Transverse colon (tissue), 4 donors: ENCODE data around the gene DARS1. TPM values are rescaled to one million over a fixed set of nuclear protein-coding genes. Genes with fewer than 3 reads are reported as not detected.
A peak's percentile ranks its signal among the peaks of the same experiment; 100 is the strongest.

Source experiments
- DNase-seq: peaks from one replicate; pipeline ENCODE4 v3.0.0-alpha.2; 2019
- H3K27ac ChIP-seq, 4 donors: fragments of 200-600 bp; sonication (generic); 2 replicates each; pipeline ENCODE4 v1.5.1; 2016 to 2018; ENCODE audit warnings: inconsistent platforms in 4 of 4
- H3K27me3 ChIP-seq: fragments of 200-600 bp; sonication (generic); 2 replicates; pipeline ENCODE4 v1.5.1; 2017; ENCODE audit warnings: inconsistent platforms
- H3K36me3 ChIP-seq, 4 donors: fragments of 200-600 bp; sonication (generic); 2 replicates each; pipeline ENCODE4 v1.5.1; 2017 to 2019; ENCODE audit warnings: inconsistent platforms in 4 of 4
- H3K4me1 ChIP-seq, 4 donors: fragments of 200-600 bp; sonication (generic); 2 replicates each; pipeline ENCODE4 v1.5.1; 2017 to 2020; ENCODE audit warnings: inconsistent platforms in 4 of 4
- H3K4me3 ChIP-seq, 4 donors: fragments of 200-600 bp; sonication (generic); 1 replicate in 1 of 4; 2 replicates in 3 of 4; pipeline versions ENCODE4 v1.5.1 to v1.6.1; 2017 to 2019; ENCODE audit warnings: inconsistent platforms in 4 of 4
- H3K9me3 ChIP-seq, 2 donors: fragments of 200-600 bp; sonication (generic); 2 replicates each; pipeline ENCODE4 v1.5.1; 2017 to 2019; ENCODE audit warnings: inconsistent platforms in 2 of 2
- EP300 ChIP-seq: sonication (generic); formaldehyde crosslinking; IDR thresholded peaks from one replicate; pipeline ENCODE4 v1.6.1; 2017; ENCODE audit warnings: antibody characterized with exemption, low read depth
- POLR2A ChIP-seq: fragments of 450-650 bp; IDR thresholded peaks from one replicate; pipeline ENCODE4 v1.6.1; 2016; ENCODE audit warnings: antibody characterized with exemption, mild to moderate bottlenecking, moderate library complexity
- POLR2AphosphoS5 ChIP-seq, 3 donors: sonication (generic); formaldehyde crosslinking; IDR thresholded peaks; one replicate each; pipeline ENCODE4 v1.6.1; 2016; ENCODE audit warnings: antibody characterized with exemption in 3 of 3
- WGBS, 2 donors: methylation state at CpG; one replicate each; pipeline ENCODE4 v1.1.5; 2018; ENCODE audit warnings: low coverage in 1 of 2; 5-methylcytosine and 5-hydroxymethylcytosine counted together
- in situ Hi-C, 4 donors: fragments of 200-750 bp; cut with MboI; loops; one replicate each; pipeline versions ENCODE4 v1.15.0 to v1.15.1; 2017; ENCODE audit warnings: low sequenced_read_pairs in 3 of 4, low pct_ligation_motif_present in 1 of 4, low pct_unique_long_range_greater_than_20kb in 1 of 4
- intact Hi-C: fragments of 100-400 bp; cut with DNase I; formaldehyde crosslinking; loops from one replicate; pipeline ENCODE4 v1.15.1; 2023; ENCODE audit warnings: low total_unique reads
- total RNA-seq, 4 donors: library from RNA; depleted of rRNA; stranded (reverse); fragments of >200 nt; gene quantifications; one replicate each; pipeline ENCODE4 v1.1.0, GENCODE V29; 2016
- TF ChIP-seq, protein P1 (sequence below), 5 experiments: fragments of 200-600 bp in 3 of 5; fragments of 450-650 bp in 2 of 5; sonication (generic) in 3 of 5; IDR thresholded peaks; 1 replicate in 2 of 5; 2 replicates in 3 of 5; pipeline ENCODE4 v1.5.1; 2016 to 2017; ENCODE audit warnings: antibody characterized with exemption in 5 of 5, inconsistent platforms in 3 of 5, mild to moderate bottlenecking in 2 of 5, moderate library complexity in 1 of 5

The DARS1 gene
- total RNA-seq, 4 donors from 2014 or later, result 20.5 to 42.3 (median 37.4) TPM

DNA sequence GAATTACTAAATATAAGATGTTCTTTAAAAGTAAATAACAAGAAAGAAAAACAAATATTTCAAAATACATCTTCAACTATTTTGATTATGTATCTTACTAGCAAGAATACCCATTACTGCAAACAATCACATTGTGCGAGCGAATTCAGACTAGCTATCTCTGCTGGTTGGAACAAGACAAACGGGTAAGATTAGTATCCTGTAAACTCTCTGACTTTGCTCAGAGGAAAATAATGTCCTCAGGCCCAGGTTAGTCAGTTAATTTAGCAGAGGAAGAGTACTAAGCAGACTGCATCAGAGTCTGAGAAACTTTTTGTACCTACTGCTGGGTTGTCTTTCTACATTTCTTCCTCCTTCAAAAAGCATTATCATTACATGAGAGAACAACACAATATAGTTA is 58.8 kb downstream of the DARS1 start:
- no peaks in the 10 kb centered on the region for H3K4me1 ChIP-seq
- H3K27ac ChIP-seq, result no peak overlapping the region
- no peak overlapping the region for H3K4me3 ChIP-seq
- no peak for DNase-seq
- intact Hi-C loops (no loop called here), in situ Hi-C loops (no loop called here)
- H3K27me3 ChIP-seq, result no peaks in the 10 kb centered on the region
- TF ChIP-seq EP300, result no peak
- TF ChIP-seq, protein P1, sequence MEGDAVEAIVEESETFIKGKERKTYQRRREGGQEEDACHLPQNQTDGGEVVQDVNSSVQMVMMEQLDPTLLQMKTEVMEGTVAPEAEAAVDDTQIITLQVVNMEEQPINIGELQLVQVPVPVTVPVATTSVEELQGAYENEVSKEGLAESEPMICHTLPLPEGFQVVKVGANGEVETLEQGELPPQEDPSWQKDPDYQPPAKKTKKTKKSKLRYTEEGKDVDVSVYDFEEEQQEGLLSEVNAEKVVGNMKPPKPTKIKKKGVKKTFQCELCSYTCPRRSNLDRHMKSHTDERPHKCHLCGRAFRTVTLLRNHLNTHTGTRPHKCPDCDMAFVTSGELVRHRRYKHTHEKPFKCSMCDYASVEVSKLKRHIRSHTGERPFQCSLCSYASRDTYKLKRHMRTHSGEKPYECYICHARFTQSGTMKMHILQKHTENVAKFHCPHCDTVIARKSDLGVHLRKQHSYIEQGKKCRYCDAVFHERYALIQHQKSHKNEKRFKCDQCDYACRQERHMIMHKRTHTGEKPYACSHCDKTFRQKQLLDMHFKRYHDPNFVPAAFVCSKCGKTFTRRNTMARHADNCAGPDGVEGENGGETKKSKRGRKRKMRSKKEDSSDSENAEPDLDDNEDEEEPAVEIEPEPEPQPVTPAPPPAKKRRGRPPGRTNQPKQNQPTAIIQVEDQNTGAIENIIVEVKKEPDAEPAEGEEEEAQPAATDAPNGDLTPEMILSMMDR (IDR thresholded peaks at IDR 0.05), result no peak
- TF ChIP-seq POLR2A, result no peak
- TF ChIP-seq POLR2AphosphoS5 (IDR thresholded peaks at IDR 0.05), result no peak
- 92 to 95% methylated on average over 3 of the region's 3 CpGs for WGBS, 2 donors
- H3K9me3 ChIP-seq, result no peaks in the 10 kb centered on the region
- peaks cover 0 to 24% (median 9%) of the 10 kb centered on the region in 4 donors for H3K36me3 ChIP-seq

- DNase-seq, result no peak
- in situ Hi-C loops, result no loop called here
- 70 to 72% methylated on average over 2 of the region's 2 CpGs for WGBS, 2 donors
- no peak overlapping the region for H3K4me3 ChIP-seq
- no peaks in the 10 kb centered on the region for H3K27me3 ChIP-seq
- H3K36me3 ChIP-seq, result peaks cover 0 to 17% (median 5%) of the 10 kb centered on the region in 4 donors
- no peaks in the 10 kb centered on the region for H3K9me3 ChIP-seq
- H3K27ac ChIP-seq, result no peak overlapping the region
- H3K4me1 ChIP-seq, result no peaks in the 10 kb centered on the region
- intact Hi-C loops, result no loop called here
- TF ChIP-seq POLR2AphosphoS5 (IDR thresholded peaks at IDR 0.05), result no peak
- TF ChIP-seq, protein P1 (IDR thresholded peaks at IDR 0.05), result no peak
These were observed 59.9 kb downstream of the DARS1 start for GRCh38 chr2:135925571-135925970.

GRCh38 chr2:135916207-135916606 is 69.2 kb downstream of the DARS1 start:
- no peak overlapping the region for H3K27ac ChIP-seq
- TF ChIP-seq POLR2A (no peak), EP300 (no peak), POLR2AphosphoS5 (IDR thresholded peaks at IDR 0.05) (no peak)
- TF ChIP-seq, protein P1 (IDR thresholded peaks at IDR 0.05), result peak; percentile 34 to 46 (median 37)
- peaks cover 0 to 20% (median 5%) of the 10 kb centered on the region in 4 donors for H3K36me3 ChIP-seq
- in situ Hi-C loops (loop anchor here (5.0 to 10.0 kb wide), 2 partner anchors 466 to 469 kb away; no protein-coding TSS in a partner anchor), intact Hi-C loops (no loop called here)
- no peak for DNase-seq
- peaks cover 0 to 3% (median 0%) of the 10 kb centered on the region in 4 donors for H3K4me1 ChIP-seq
- no peak overlapping the region for H3K4me3 ChIP-seq
- 38 to 50% methylated on average over 1 to 3 of the region's 3 CpGs for WGBS, 2 donors
- no peaks in the 10 kb centered on the region for H3K9me3 ChIP-seq
- H3K27me3 ChIP-seq, result no peaks in the 10 kb centered on the region

DNA sequence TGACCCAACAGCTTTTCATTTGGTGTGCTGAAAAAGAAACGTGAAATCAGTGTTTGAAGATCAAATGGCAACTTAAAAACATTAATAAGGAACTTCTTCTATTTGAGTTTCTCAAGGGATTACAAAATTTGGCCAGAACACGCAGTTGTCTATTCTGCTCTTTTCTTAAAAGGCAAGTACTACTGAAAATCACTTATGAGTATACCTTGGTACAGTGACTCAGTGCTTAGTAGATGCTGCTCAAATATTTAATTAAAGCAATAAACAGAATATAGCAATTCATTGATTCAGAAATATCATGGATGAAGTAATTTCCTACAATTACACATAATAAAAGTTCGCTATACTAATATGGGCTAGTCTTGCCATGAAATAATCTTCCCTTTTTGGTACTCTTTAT is 70.9 kb downstream of the DARS1 start:
- intact Hi-C loops (loop anchor here (5.0 kb wide), 1 partner anchor 463 kb away; no protein-coding TSS in a partner anchor), in situ Hi-C loops (loop anchor here in 3 of 4 donors (10.0 kb wide), 1 partner anchor 470 kb away; no protein-coding TSS in a partner anchor)
- Histone ChIP-seq H3K9me3 (no peaks in the 10 kb centered on the region), H3K4me3 (no peak overlapping the region), H3K27me3 (no peaks in the 10 kb centered on the region), H3K27ac (no peak overlapping the region), H3K4me1 (peaks cover 0 to 3% (median 0%) of the 10 kb centered on the region in 4 donors), H3K36me3 (peaks cover 0 to 23% (median 11%) of the 10 kb centered on the region in 4 donors)
- DNase-seq, result no peak
- TF ChIP-seq POLR2AphosphoS5 (IDR thresholded peaks at IDR 0.05), result no peak
- WGBS, 2 donors, result 75 to 76% methylated on average over 3 of the region's 3 CpGs
